GM23338 (cell line): ENCODE results near the gene PIM1. TPM values are rescaled to one million over a fixed set of nuclear protein-coding genes. Genes with fewer than 3 reads are reported as not detected.

Source experiments
- ATAC-seq: fragments of 200-7000 bp; cut with Tn5 transposase; 3 replicates; pipeline ENCODE4 v1.9.1; 2020
- DNase-seq: peaks from one replicate; pipeline ENCODE4 v3.0.0-alpha.2; 2015; ENCODE audit warnings: low spot score
- H2AFZ ChIP-seq: fragments of 200-600 bp; sonication (generic); 2 replicates; pipeline ENCODE4 v1.8.0; 2016; ENCODE audit warnings: antibody characterized with exemption, mild to moderate bottlenecking, moderate library complexity
- H3F3A ChIP-seq: fragments of 200-600 bp; sonication (generic); replicated peaks from 2 replicates; pipeline ENCODE4 v1.8.0; 2017; ENCODE audit warnings: antibody characterized with exemption, mixed run types, low read depth
- H3K27ac ChIP-seq: fragments of 200-600 bp; sonication (generic); 2 replicates; pipeline ENCODE4 v1.6.1; 2016; ENCODE audit warnings: low read depth
- H3K27me3 ChIP-seq: fragments of 200-600 bp; sonication (generic); 2 replicates; pipeline ENCODE4 v1.8.0; 2016; ENCODE audit warnings: mild to moderate bottlenecking, mixed run types, moderate library complexity; ENCODE audit not compliant: insufficient read depth
- H3K36me3 ChIP-seq: fragments of 200-600 bp; sonication (generic); 2 replicates; pipeline ENCODE4 v1.8.0; 2016; ENCODE audit warnings: mild to moderate bottlenecking; ENCODE audit not compliant: insufficient read depth
- H3K4me1 ChIP-seq: fragments of 200-600 bp; sonication (generic); 2 replicates; pipeline ENCODE4 v1.8.0; 2016; ENCODE audit warnings: mild to moderate bottlenecking, moderate library complexity; ENCODE audit not compliant: insufficient read depth
- H3K4me2 ChIP-seq: fragments of 200-600 bp; sonication (generic); 2 replicates; pipeline ENCODE4 v1.7.1; 2017; ENCODE audit warnings: mixed run types
- H3K4me3 ChIP-seq: fragments of 200-600 bp; sonication (generic); 2 replicates; pipeline ENCODE4 v1.6.1; 2016; ENCODE audit warnings: mixed run types
- H3K79me2 ChIP-seq: fragments of 200-600 bp; sonication (generic); replicated peaks from 2 replicates; pipeline ENCODE4 v1.8.0; 2017; ENCODE audit warnings: mild to moderate bottlenecking; ENCODE audit not compliant: insufficient read depth
- H3K9me2 ChIP-seq: fragments of 200-600 bp; sonication (generic); 2 replicates; pipeline ENCODE4 v1.8.0; 2017; ENCODE audit not compliant: insufficient read depth
- H4K20me1 ChIP-seq: fragments of 200-600 bp; sonication (generic); replicated peaks from 2 replicates; pipeline ENCODE4 v1.8.0; 2017; ENCODE audit warnings: mild to moderate bottlenecking; ENCODE audit not compliant: insufficient read depth
- H3K27ac Mint-ChIP-seq: 2 replicates; pipeline ENCODE4 v1.8.0; 2020; ENCODE audit warnings: inconsistent platforms, mild to moderate bottlenecking, moderate library complexity, mixed read lengths
- H3K27me3 Mint-ChIP-seq: 3 replicates; pipeline ENCODE4 v1.8.0; 2022; ENCODE audit warnings: low read depth, mild to moderate bottlenecking, moderate library complexity, mixed read lengths, inconsistent platforms; ENCODE audit not compliant: insufficient read depth, poor library complexity
- H3K36me3 Mint-ChIP-seq: 3 replicates; pipeline ENCODE4 v1.8.0; 2021; ENCODE audit warnings: low read depth, mild to moderate bottlenecking, inconsistent platforms, moderate library complexity, mixed read lengths
- H3K4me1 Mint-ChIP-seq: 3 replicates; pipeline ENCODE4 v1.8.0; 2020; ENCODE audit warnings: mild to moderate bottlenecking, inconsistent platforms, mixed read lengths
- H3K4me3 Mint-ChIP-seq: 3 replicates; pipeline ENCODE4 v1.8.0; 2021; ENCODE audit warnings: moderate library complexity, mild to moderate bottlenecking, inconsistent platforms, mixed read lengths
- H3K9me3 Mint-ChIP-seq: 3 replicates; pipeline ENCODE4 v1.8.0; 2020; ENCODE audit warnings: moderate library complexity, mild to moderate bottlenecking, inconsistent platforms, mixed read lengths
- CREB1 ChIP-seq: fragments of 250-450 bp; sonication (Bioruptor Pico); IDR thresholded peaks from 2 replicates; pipeline ENCODE4 v1.5.0; 2020; ENCODE audit warnings: low read depth, mild to moderate bottlenecking, moderate library complexity
- CTCF ChIP-seq, 2 experiments: fragments of 200-600 bp in 1 of 2; sonication (generic) in 1 of 2; conservative IDR thresholded peaks; 2 replicates each; pipeline versions ENCODE4 v1.5.1 to v1.6.1; 2016 to 2017; ENCODE audit warnings: antibody characterized with exemption in 2 of 2, low read depth in 2 of 2, mild to moderate bottlenecking in 2 of 2, moderate library complexity in 1 of 2
- ETS1 ChIP-seq: IDR thresholded peaks from 2 replicates; pipeline ENCODE4 v1.6.1; 2016; ENCODE audit warnings: antibody characterized with exemption
- EZH2 ChIP-seq: fragments of 200-600 bp; sonication (generic); IDR thresholded peaks from one replicate; pipeline ENCODE4 v1.8.0; 2017; ENCODE audit warnings: antibody characterized with exemption, mild to moderate bottlenecking, low read depth; ENCODE audit not compliant: unreplicated experiment
- EZH2phosphoT487 ChIP-seq: fragments of 200-600 bp; sonication (generic); IDR thresholded peaks from one replicate; pipeline ENCODE4 v1.8.1; 2018; ENCODE audit warnings: antibody characterized with exemption; ENCODE audit not compliant: unreplicated experiment
- JUNB ChIP-seq: IDR thresholded peaks from one replicate; pipeline ENCODE4 v1.6.1; 2016; ENCODE audit warnings: antibody characterized with exemption; ENCODE audit not compliant: unreplicated experiment
- NANOG ChIP-seq: IDR thresholded peaks from 2 replicates; pipeline ENCODE4 v1.6.1; 2016; ENCODE audit warnings: antibody characterized with exemption, borderline replicate concordance
- POLR2AphosphoS5 ChIP-seq: IDR thresholded peaks from 2 replicates; pipeline ENCODE4 v1.6.1; 2016; ENCODE audit warnings: antibody characterized with exemption, low read depth
- REST ChIP-seq: IDR thresholded peaks from one replicate; pipeline ENCODE4 v1.6.1; 2018; ENCODE audit warnings: antibody characterized with exemption; ENCODE audit not compliant: unreplicated experiment
- STAT1 ChIP-seq: IDR thresholded peaks from one replicate; pipeline ENCODE4 v1.6.1; 2016; ENCODE audit warnings: antibody characterized with exemption; ENCODE audit not compliant: unreplicated experiment
- ZNF114 ChIP-seq: fragments of 250-450 bp; sonication (Bioruptor Pico); IDR thresholded peaks from 2 replicates; pipeline ENCODE4 v1.5.0; 2020; ENCODE audit warnings: mild to moderate bottlenecking, moderate library complexity
- ZNF331 ChIP-seq: fragments of 250-450 bp; sonication (Bioruptor Pico); IDR thresholded peaks from 2 replicates; pipeline ENCODE4 v1.5.0; 2020; ENCODE audit warnings: low read depth, mild to moderate bottlenecking, moderate library complexity
- ZNF462 ChIP-seq: fragments of 250-450 bp; sonication (Bioruptor Pico); IDR thresholded peaks from 2 replicates; pipeline ENCODE4 v1.5.0; 2020; ENCODE audit warnings: mild to moderate bottlenecking, moderate library complexity
- polyA plus RNA-seq: library from polyadenylated mRNA; unstranded; fragments of >200 nt; fragmentation: Nextera tagmentation; extraction: Ambion mirVana; gene quantifications from 2 replicates; pipeline ENCODE4 v1.2.1, GENCODE V29; 2016
- total RNA-seq: library from RNA; depleted of rRNA; stranded (reverse); fragments of >200 nt; shearing (Covaris generic); gene quantifications from 2 replicates; pipeline ENCODE4 v1.2.3, GENCODE V29; 2014

The PIM1 gene
- total and polyA plus RNA-seq, 2 experiments from 2014 or later = 46.0 to 74.2 TPM

- H3K27me3 Mint-ChIP-seq = peaks cover 14% of the 10 kb centered on the region
- Histone ChIP-seq H3K27ac (peak overlapping the region; percentile 77; the same call in 1 of the 2 replicates), H3K4me1 (peaks cover 51% of the 10 kb centered on the region), H2AFZ (no peak overlapping the region), H3F3A (0 out of 2 replicates have a peak, but pooled peaks cover 5% of the 10 kb centered on the region), H4K20me1 (peaks cover 4% of the 10 kb centered on the region; the same call in 1 of the 2 replicates), H3K9me2 (no peaks in the 10 kb centered on the region), H3K36me3 (peaks cover 8% of the 10 kb centered on the region), H3K4me3 (peak overlapping the region; percentile 70), H3K79me2 (peaks cover 82% of the 10 kb centered on the region), H3K4me2 (peak overlapping the region; percentile 86), H3K27me3 (no peaks in the 10 kb centered on the region)
- no peak for DNase-seq
- H3K9me3 Mint-ChIP-seq = peaks cover 6% of the 10 kb centered on the region
- H3K36me3 Mint-ChIP-seq = peaks cover 64% of the 10 kb centered on the region
- peak overlapping the region; percentile 88 for H3K27ac Mint-ChIP-seq
- peak overlapping the region; percentile 94 for H3K4me3 Mint-ChIP-seq
- peaks cover 60% of the 10 kb centered on the region for H3K4me1 Mint-ChIP-seq
- no peak for ATAC-seq
- TF ChIP-seq REST = no peak
- no peak for TF ChIP-seq ETS1
- no peak for TF ChIP-seq CTCF (conservative IDR thresholded peaks at IDR 0.05; ENCODE audit: low read depth in 2 of 2)
- no peak for TF ChIP-seq ZNF114 (CRISPR knock-in tag)
- no peak for TF ChIP-seq NANOG
- no peak for TF ChIP-seq EZH2phosphoT487
- TF ChIP-seq POLR2AphosphoS5 = no peak
- TF ChIP-seq JUNB = no peak
- TF ChIP-seq CREB1 (CRISPR knock-in tag) = no peak
- no peak for TF ChIP-seq EZH2
- TF ChIP-seq STAT1 = no peak
- no peak for TF ChIP-seq ZNF462 (CRISPR knock-in tag)
- no peak for TF ChIP-seq ZNF331 (CRISPR knock-in tag)
These were observed 35.9 kb upstream of the PIM1 start for GRCh38 chr6:37134036-37134395.
